ENCODE measurements around the gene KDM4D. TPM values are rescaled to one million over a fixed set of nuclear protein-coding genes. Genes with fewer than 3 reads are reported as not detected.
"Not testable (repeated sequence)": the region's sequence is repeated elsewhere in the genome, so short reads cannot be mapped to it uniquely, and the experiment has no call there.

The KDM4D gene
- total RNA-seq, 1 donor from 2014 or later: 2.7 TPM

DNA sequence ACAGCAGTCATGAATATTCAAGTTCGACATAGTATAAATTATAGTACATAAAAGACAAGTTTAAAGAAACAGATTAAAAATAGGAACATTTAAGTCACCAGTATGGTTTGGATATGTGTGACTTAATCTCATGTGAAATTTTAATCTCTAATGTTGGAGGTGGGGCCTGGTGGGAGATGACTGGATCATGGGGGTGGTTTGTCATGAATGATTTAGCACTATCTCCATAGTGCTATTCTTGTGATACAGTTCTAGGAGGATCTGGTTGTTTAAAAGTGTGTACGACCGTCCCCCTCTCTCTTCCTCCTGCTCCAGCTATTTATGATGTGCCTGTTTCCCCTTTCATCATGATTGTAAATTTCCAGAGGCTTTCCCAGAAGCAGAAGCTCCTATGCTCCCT lies 54.8 kb downstream of the KDM4D start:
- Histone ChIP-seq H3K36me3 (ENCODE audit: control insufficient read depth, insufficient read depth, low read length) (no peaks in the 10 kb centered on the region), H3K4me3 (ENCODE audit: low read depth, low read length) (no peak overlapping the region), H3K27me3 (ENCODE audit: control insufficient read depth, insufficient read depth, low read length) (no peaks in the 10 kb centered on the region)
- no peak for DNase-seq (ENCODE audit: low read depth)
- TF ChIP-seq CTCF (IDR thresholded peaks at IDR 0.05; ENCODE audit: insufficient read depth, low read length, poor library complexity, severe bottlenecking): no peak

DNA sequence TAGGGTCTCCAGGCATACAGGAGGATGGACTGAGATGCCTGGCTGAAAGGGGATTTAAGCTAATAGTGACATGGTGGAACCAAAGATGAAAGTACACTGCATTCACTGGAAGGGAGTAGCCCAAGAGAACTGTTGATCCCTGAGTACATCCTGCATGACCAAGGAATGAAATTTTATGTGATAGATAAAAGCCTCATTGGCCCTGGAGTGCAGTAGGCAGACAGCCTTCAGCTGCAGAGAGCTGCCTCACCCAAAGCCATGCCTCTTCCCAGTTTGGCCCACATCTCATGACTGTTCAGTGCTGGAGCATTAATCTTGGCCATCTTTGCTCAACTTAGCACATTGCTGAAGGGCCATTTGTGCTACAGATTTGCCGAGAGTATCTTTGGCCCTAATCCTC lies 59.5 kb downstream of the KDM4D start:
- Histone ChIP-seq H3K27me3 (ENCODE audit: control insufficient read depth, insufficient read depth, low read length) (no peaks in the 10 kb centered on the region), H3K4me3 (ENCODE audit: low read depth, low read length) (no peak overlapping the region), H3K36me3 (ENCODE audit: control insufficient read depth, insufficient read depth, low read length) (no peaks in the 10 kb centered on the region)
- TF ChIP-seq CTCF (IDR thresholded peaks at IDR 0.05; ENCODE audit: insufficient read depth, low read length, poor library complexity, severe bottlenecking): no peak
- no peak for DNase-seq (ENCODE audit: low read depth)

- H3K27me3 ChIP-seq (ENCODE audit: control insufficient read depth, insufficient read depth, low read length): no peaks in the 10 kb centered on the region
- DNase-seq (ENCODE audit: low read depth): no peak
- H3K4me3 ChIP-seq (ENCODE audit: low read depth, low read length): no peak overlapping the region
- no peaks in the 10 kb centered on the region for H3K36me3 ChIP-seq (ENCODE audit: control insufficient read depth, insufficient read depth, low read length)
- no peak for TF ChIP-seq CTCF (IDR thresholded peaks at IDR 0.05; ENCODE audit: insufficient read depth, low read length, poor library complexity, severe bottlenecking)
These were observed 61.8 kb downstream of the KDM4D start for GRCh38 chr11:95035316-95035715.

- not testable (repeated sequence) for DNase-seq (ENCODE audit: low read depth); H3K27me3 ChIP-seq (ENCODE audit: control insufficient read depth, insufficient read depth, low read length)
- H3K4me3 ChIP-seq (ENCODE audit: low read depth, low read length): peak overlapping the region; percentile 38
These were observed 64.0 kb downstream of the KDM4D start for GRCh38 chr11:95037356-95038035.

DNA sequence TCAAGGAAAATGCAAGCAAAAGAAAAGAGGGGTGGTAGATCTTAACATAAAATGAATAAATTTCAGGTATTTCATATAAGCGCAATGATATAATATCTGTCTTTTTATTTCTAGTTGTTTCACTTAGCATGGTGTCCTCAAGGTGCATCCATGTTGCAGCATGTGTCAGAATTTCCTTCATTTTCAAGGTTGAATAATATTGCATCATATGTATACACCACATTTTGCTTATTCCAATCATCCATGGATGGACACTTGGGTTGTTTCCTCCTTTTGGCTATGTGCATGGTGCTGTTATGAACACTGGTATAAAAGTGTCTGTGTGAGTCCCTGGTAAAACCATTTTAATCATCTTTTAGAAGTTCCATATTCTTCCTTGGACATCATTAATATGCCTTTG lies 68.7 kb downstream of the KDM4D start:
- DNase-seq (ENCODE audit: low read depth): no peak
- Histone ChIP-seq H3K36me3 (ENCODE audit: control insufficient read depth, insufficient read depth, low read length) (no peaks in the 10 kb centered on the region), H3K27me3 (ENCODE audit: control insufficient read depth, insufficient read depth, low read length) (peaks cover 5% of the 10 kb centered on the region), H3K4me3 (ENCODE audit: low read depth, low read length) (no peak overlapping the region)
- TF ChIP-seq CTCF (IDR thresholded peaks at IDR 0.05; ENCODE audit: insufficient read depth, low read length, poor library complexity, severe bottlenecking): no peak

More at GRCh38 chr11:95037356-95038035, 64.0 kb downstream of the KDM4D start:
- TF ChIP-seq CTCF (IDR thresholded peaks at IDR 0.05; ENCODE audit: insufficient read depth, low read length, poor library complexity, severe bottlenecking): peak; percentile 21
- not testable (repeated sequence) for H3K36me3 ChIP-seq (ENCODE audit: control insufficient read depth, insufficient read depth, low read length)

- DNase-seq (ENCODE audit: low read depth): no peak
- H3K36me3 ChIP-seq (ENCODE audit: control insufficient read depth, insufficient read depth, low read length): no peaks in the 10 kb centered on the region
- H3K4me3 ChIP-seq (ENCODE audit: low read depth, low read length): no peak overlapping the region
- TF ChIP-seq CTCF (IDR thresholded peaks at IDR 0.05; ENCODE audit: insufficient read depth, low read length, poor library complexity, severe bottlenecking): no peak
- H3K27me3 ChIP-seq (ENCODE audit: control insufficient read depth, insufficient read depth, low read length): peaks cover 5% of the 10 kb centered on the region
These were observed 69.4 kb downstream of the KDM4D start for GRCh38 chr11:95042906-95043305.

Data from kidney epithelial cell (primary cell).